ENCODE results near the gene PRRT3. TPM values are rescaled to one million over a fixed set of nuclear protein-coding genes. Genes with fewer than 3 reads are reported as not detected.

Gene PRRT3
- total RNA-seq, result 1 to 10 TPM; 3.8 to 4.0 TPM
- polyA plus RNA-seq (ENCODE audit: insufficient read length in 2 of 2), result 10 to 100 TPM; 12.3 to 15.5 TPM
- long read RNA-seq, donor 1, partial matches to known transcripts, result 6 of 7 reads
- long read RNA-seq, donor 1, other reads (novel, unspliced or antisense), result 0 of 7 reads
- long read RNA-seq, donor 2, result 0 reads
- long read RNA-seq, donor 3, result 0 reads
- long read RNA-seq, donor 4, result 0 reads

- Histone ChIP-seq H3K27ac (ENCODE audit: low read depth, low read length) (no peak within 1 kb of the TSS), H3K27me3 (ENCODE audit: control insufficient read depth, insufficient read depth, low read length) (no peaks in the 10 kb centered on the region), H3K4me3 (ENCODE audit: low read depth, low read length) (peak within 1 kb of the TSS; percentile 53), H3K4me1 (ENCODE audit: control insufficient read depth, insufficient read depth, low read length) (peaks cover 22% of the 10 kb centered on the region), H3K36me3 (ENCODE audit: control insufficient read depth, insufficient read depth, low read length) (peaks cover 25% of the 10 kb centered on the region), H3K9me3 (ENCODE audit: control insufficient read depth, insufficient read depth, low read length) (no peaks in the 10 kb centered on the region)
- under 1% methylated on average over 49 of the region's 52 CpGs for WGBS (ENCODE audit: insufficient coverage)
- peak in 2 of 6 donors; percentile 73 to 86 for DNase-seq (ENCODE audit: low read depth in 4 of 6, low spot score in 6 of 6)
Observed at GRCh38 chr3:9951962-9952805, at the start of gene PRRT3. TSS of gene PRRT3 (minus strand) at chr3:9952408. CDS start at chr3:9950115, 2,293 bp downstream.

- no peak for DNase-seq (ENCODE audit: low read depth in 4 of 6, low spot score in 6 of 6)
- no peaks in the 10 kb centered on the region for H3K27me3 ChIP-seq (ENCODE audit: control insufficient read depth, insufficient read depth, low read length)
- no peaks in the 10 kb centered on the region for H3K4me1 ChIP-seq (ENCODE audit: control insufficient read depth, insufficient read depth, low read length)
- H3K36me3 ChIP-seq (ENCODE audit: control insufficient read depth, insufficient read depth, low read length), result peaks cover 16% of the 10 kb centered on the region
- 100% methylated on average over 2 of the region's 7 CpGs for WGBS (ENCODE audit: insufficient coverage)
- H3K4me3 ChIP-seq (ENCODE audit: low read depth, low read length), result no peak overlapping the region
- no peak overlapping the region for H3K27ac ChIP-seq (ENCODE audit: low read depth, low read length)
- H3K9me3 ChIP-seq (ENCODE audit: control insufficient read depth, insufficient read depth, low read length), result no peaks in the 10 kb centered on the region
Observed at GRCh38 chr3:10000686-10001085, 48.5 kb upstream of the PRRT3 start.

- DNase-seq (ENCODE audit: low read depth in 4 of 6, low spot score in 6 of 6), result no peak
- Histone ChIP-seq H3K27me3 (ENCODE audit: control insufficient read depth, insufficient read depth, low read length) (no peaks in the 10 kb centered on the region), H3K9me3 (ENCODE audit: control insufficient read depth, insufficient read depth, low read length) (no peaks in the 10 kb centered on the region), H3K4me3 (ENCODE audit: low read depth, low read length) (no peak overlapping the region), H3K4me1 (ENCODE audit: control insufficient read depth, insufficient read depth, low read length) (no peaks in the 10 kb centered on the region), H3K27ac (ENCODE audit: low read depth, low read length) (no peak overlapping the region), H3K36me3 (ENCODE audit: control insufficient read depth, insufficient read depth, low read length) (peaks cover 7% of the 10 kb centered on the region)
- 91% methylated on average over 8 of the region's 10 CpGs for WGBS (ENCODE audit: insufficient coverage)
Observed at GRCh38 chr3:9994086-9994844, 42.1 kb upstream of the PRRT3 start.

GRCh38 chr3:9986230-9986725 lies 34.1 kb upstream of the PRRT3 start:
- DNase-seq (ENCODE audit: low read depth in 4 of 6, low spot score in 6 of 6), result no peak
- Histone ChIP-seq H3K9me3 (ENCODE audit: control insufficient read depth, insufficient read depth, low read length) (no peaks in the 10 kb centered on the region), H3K27ac (ENCODE audit: low read depth, low read length) (peak overlapping the region; percentile 71), H3K4me3 (ENCODE audit: low read depth, low read length) (peak overlapping the region; percentile 96), H3K4me1 (ENCODE audit: control insufficient read depth, insufficient read depth, low read length) (peaks cover 18% of the 10 kb centered on the region), H3K36me3 (ENCODE audit: control insufficient read depth, insufficient read depth, low read length) (peaks cover 14% of the 10 kb centered on the region), H3K27me3 (ENCODE audit: control insufficient read depth, insufficient read depth, low read length) (no peaks in the 10 kb centered on the region)
- under 1% methylated on average over 16 of the region's 17 CpGs for WGBS (ENCODE audit: insufficient coverage)

- Histone ChIP-seq H3K9me3 (ENCODE audit: control insufficient read depth, insufficient read depth, low read length) (no peaks in the 10 kb centered on the region), H3K36me3 (ENCODE audit: control insufficient read depth, insufficient read depth, low read length) (peaks cover 45% of the 10 kb centered on the region), H3K27me3 (ENCODE audit: control insufficient read depth, insufficient read depth, low read length) (no peaks in the 10 kb centered on the region), H3K4me3 (ENCODE audit: low read depth, low read length) (no peak overlapping the region), H3K4me1 (ENCODE audit: control insufficient read depth, insufficient read depth, low read length) (peaks cover under 1% of the 10 kb centered on the region), H3K27ac (ENCODE audit: low read depth, low read length) (no peak overlapping the region)
- WGBS (ENCODE audit: insufficient coverage), result 100% methylated on average over 1 of the region's 2 CpGs
- DNase-seq (ENCODE audit: low read depth in 4 of 6, low spot score in 6 of 6), result no peak
Observed at GRCh38 chr3:9980251-9980650, 28.0 kb upstream of the PRRT3 start.

GRCh38 chr3:9978710-9979305 lies 26.6 kb upstream of the PRRT3 start:
- no peak overlapping the region for H3K4me3 ChIP-seq (ENCODE audit: low read depth, low read length)
- no peaks in the 10 kb centered on the region for H3K9me3 ChIP-seq (ENCODE audit: control insufficient read depth, insufficient read depth, low read length)
- WGBS (ENCODE audit: insufficient coverage), result 98% methylated on average over 2 of the region's 8 CpGs
- peaks cover 46% of the 10 kb centered on the region for H3K36me3 ChIP-seq (ENCODE audit: control insufficient read depth, insufficient read depth, low read length)
- H3K27ac ChIP-seq (ENCODE audit: low read depth, low read length), result no peak overlapping the region
- DNase-seq (ENCODE audit: low read depth in 4 of 6, low spot score in 6 of 6), result no peak
- no peaks in the 10 kb centered on the region for H3K27me3 ChIP-seq (ENCODE audit: control insufficient read depth, insufficient read depth, low read length)
- no peaks in the 10 kb centered on the region for H3K4me1 ChIP-seq (ENCODE audit: control insufficient read depth, insufficient read depth, low read length)

GRCh38 chr3:9976721-9977709 lies 24.8 kb upstream of the PRRT3 start:
- peaks cover 50% of the 10 kb centered on the region for H3K36me3 ChIP-seq (ENCODE audit: control insufficient read depth, insufficient read depth, low read length)
- no peaks in the 10 kb centered on the region for H3K9me3 ChIP-seq (ENCODE audit: control insufficient read depth, insufficient read depth, low read length)
- H3K4me1 ChIP-seq (ENCODE audit: control insufficient read depth, insufficient read depth, low read length), result no peaks in the 10 kb centered on the region
- WGBS (ENCODE audit: insufficient coverage), result 76% methylated on average over 2 of the region's 7 CpGs
- H3K27ac ChIP-seq (ENCODE audit: low read depth, low read length), result no peak overlapping the region
- no peak overlapping the region for H3K4me3 ChIP-seq (ENCODE audit: low read depth, low read length)
- no peaks in the 10 kb centered on the region for H3K27me3 ChIP-seq (ENCODE audit: control insufficient read depth, insufficient read depth, low read length)
- DNase-seq (ENCODE audit: low read depth in 4 of 6, low spot score in 6 of 6), result peak in 1 of 6 donors; percentile 13

GRCh38 chr3:9970020-9970652 lies 17.9 kb upstream of the PRRT3 start:
- DNase-seq (ENCODE audit: low read depth in 4 of 6, low spot score in 6 of 6), result no peak
- Histone ChIP-seq H3K4me3 (ENCODE audit: low read depth, low read length) (no peak overlapping the region), H3K9me3 (ENCODE audit: control insufficient read depth, insufficient read depth, low read length) (no peaks in the 10 kb centered on the region), H3K4me1 (ENCODE audit: control insufficient read depth, insufficient read depth, low read length) (no peaks in the 10 kb centered on the region), H3K27ac (ENCODE audit: low read depth, low read length) (no peak overlapping the region), H3K27me3 (ENCODE audit: control insufficient read depth, insufficient read depth, low read length) (no peaks in the 10 kb centered on the region), H3K36me3 (ENCODE audit: control insufficient read depth, insufficient read depth, low read length) (peaks cover 54% of the 10 kb centered on the region)
- 100% methylated on average over 1 of the region's 3 CpGs for WGBS (ENCODE audit: insufficient coverage)

Measured in spinal cord (tissue), 10 donors.